ENCODE data around the gene FLAD1.

FLAD1 gene

GRCh38 chr1:154961207-154962155 is 21.7 kb upstream of the FLAD1 start, which contains the start of gene PYGO2 (continued):
- TF ChIP-seq ZNF473 (tag by site-specific recombination; IDR thresholded peaks at IDR 0.05) (no peak), ZBTB49 (tag by site-specific recombination; IDR thresholded peaks at IDR 0.05; ENCODE audit: low read depth) (no peak), ZNF148 (tag by site-specific recombination; IDR thresholded peaks at IDR 0.05; ENCODE audit: borderline replicate concordance) (no peak), ZBTB21 (tag by site-specific recombination; IDR thresholded peaks at IDR 0.05) (no peak), ZNF830 (tag by site-specific recombination; IDR thresholded peaks at IDR 0.05; ENCODE audit: low read depth) (no peak), GLIS2 (tag by site-specific recombination; IDR thresholded peaks at IDR 0.05) (peak; percentile 98), KLF8 (tag by site-specific recombination; IDR thresholded peaks at IDR 0.05) (peak; percentile 90), HOXD13 (CRISPR knock-in tag; IDR thresholded peaks at IDR 0.05; ENCODE audit: borderline replicate concordance) (no peak), ZNF16 (tag by site-specific recombination; IDR thresholded peaks at IDR 0.05; ENCODE audit: low read depth) (no peak), ZNF48 (tag by site-specific recombination; IDR thresholded peaks at IDR 0.05) (no peak), BCL11B (tag by site-specific recombination; IDR thresholded peaks at IDR 0.05; ENCODE audit: low read depth) (no peak), GLI2 (tag by site-specific recombination; IDR thresholded peaks at IDR 0.05; ENCODE audit: borderline replicate concordance, low read depth) (no peak), SCRT2 (tag by site-specific recombination; IDR thresholded peaks at IDR 0.05) (no peak), RBAK (tag by site-specific recombination; IDR thresholded peaks at IDR 0.05) (no peak), ZNF610 (tag by site-specific recombination; IDR thresholded peaks at IDR 0.05; ENCODE audit: borderline replicate concordance) (no peak), GLIS1 (tag by site-specific recombination; IDR thresholded peaks at IDR 0.05) (peak; percentile 77; the same call in 1 of the 2 replicates), ZNF433 (tag by site-specific recombination; IDR thresholded peaks at IDR 0.05; ENCODE audit: low read depth) (no peak), ZNF426 (tag by site-specific recombination; IDR thresholded peaks at IDR 0.05) (no peak), ATF2 (tag by site-specific recombination; IDR thresholded peaks at IDR 0.05; ENCODE audit: low read depth) (no peak), ZNF677 (tag by site-specific recombination; IDR thresholded peaks at IDR 0.05) (no peak), ZNF138 (tag by site-specific recombination; IDR thresholded peaks at IDR 0.05; ENCODE audit: borderline replicate concordance) (no peak), BCL11A (tag by site-specific recombination; IDR thresholded peaks at IDR 0.05; ENCODE audit: low read depth) (no peak), ZNF548 (tag by site-specific recombination; IDR thresholded peaks at IDR 0.05) (no peak), ZNF626 (tag by site-specific recombination; IDR thresholded peaks at IDR 0.05) (no peak), KLF16 (tag by site-specific recombination; IDR thresholded peaks at IDR 0.05) (peak; percentile 95), ZFP41 (tag by site-specific recombination; IDR thresholded peaks at IDR 0.05; ENCODE audit: borderline replicate concordance) (no peak), MYNN (tag by site-specific recombination; IDR thresholded peaks at IDR 0.05; ENCODE audit: borderline replicate concordance) (no peak)
- TF ChIP-seq, protein P1, sequence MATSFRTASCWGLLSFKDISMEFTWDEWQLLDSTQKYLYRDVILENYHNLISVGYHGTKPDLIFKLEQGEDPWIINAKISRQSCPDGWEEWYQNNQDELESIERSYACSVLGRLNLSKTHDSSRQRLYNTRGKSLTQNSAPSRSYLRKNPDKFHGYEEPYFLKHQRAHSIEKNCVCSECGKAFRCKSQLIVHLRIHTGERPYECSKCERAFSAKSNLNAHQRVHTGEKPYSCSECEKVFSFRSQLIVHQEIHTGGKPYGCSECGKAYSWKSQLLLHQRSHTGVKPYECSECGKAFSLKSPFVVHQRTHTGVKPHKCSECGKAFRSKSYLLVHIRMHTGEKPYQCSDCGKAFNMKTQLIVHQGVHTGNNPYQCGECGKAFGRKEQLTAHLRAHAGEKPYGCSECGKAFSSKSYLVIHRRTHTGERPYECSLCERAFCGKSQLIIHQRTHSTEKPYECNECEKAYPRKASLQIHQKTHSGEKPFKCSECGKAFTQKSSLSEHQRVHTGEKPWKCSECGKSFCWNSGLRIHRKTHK (tag by site-specific recombination; IDR thresholded peaks at IDR 0.05), result no peak
- TF ChIP-seq, protein P2, sequence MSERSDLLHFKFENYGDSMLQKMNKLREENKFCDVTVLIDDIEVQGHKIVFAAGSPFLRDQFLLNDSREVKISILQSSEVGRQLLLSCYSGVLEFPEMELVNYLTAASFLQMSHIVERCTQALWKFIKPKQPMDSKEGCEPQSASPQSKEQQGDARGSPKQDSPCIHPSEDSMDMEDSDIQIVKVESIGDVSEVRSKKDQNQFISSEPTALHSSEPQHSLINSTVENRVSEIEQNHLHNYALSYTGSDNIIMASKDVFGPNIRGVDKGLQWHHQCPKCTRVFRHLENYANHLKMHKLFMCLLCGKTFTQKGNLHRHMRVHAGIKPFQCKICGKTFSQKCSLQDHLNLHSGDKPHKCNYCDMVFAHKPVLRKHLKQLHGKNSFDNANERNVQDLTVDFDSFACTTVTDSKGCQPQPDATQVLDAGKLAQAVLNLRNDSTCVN (tag by site-specific recombination; optimal IDR thresholded peaks at IDR 0.05), result peak; percentile 92

All from HEK293 (cell line).